PC-9 (cell line): ENCODE measurements around the gene SEC24B. TPM values are rescaled to one million over a fixed set of nuclear protein-coding genes. Genes with fewer than 3 reads are reported as not detected.

Source experiments
- BruUV-seq: library from RNA; stranded (reverse); fragments of 400-500 nt; replicated peaks from 2 replicates; lab custom pipeline; 2021; lab: Mats Ljungman, UMichigan
- CTCF ChIA-PET: fragments of 300-600 bp; sonication (Branson Sonifier 250); formaldehyde crosslinking; loops from one replicate; lab custom pipeline; 2022; ENCODE audit warnings: antibody characterized with exemption; lab: Charles Lee
- POLR2A ChIA-PET: fragments of 300-600 bp; sonication (Branson Sonifier 250); formaldehyde crosslinking; loops from one replicate; lab custom pipeline; 2022; ENCODE audit warnings: antibody characterized with exemption; ENCODE audit not compliant: unreplicated experiment; lab: Charles Lee
- DNase-seq, 2 experiments: peaks; one replicate each; pipeline versions ENCODE4 v3.0.0 to v3.0.0-alpha.2; 2015 to 2022; ENCODE audit warnings: mixed read lengths in 1 of 2
- H2AFZ ChIP-seq: fragments of 200-600 bp; sonication (generic); 2 replicates; pipeline ENCODE4 v1.8.1; 2017; ENCODE audit warnings: antibody characterized with exemption
- H3F3A ChIP-seq: fragments of 200-600 bp; sonication (generic); 2 replicates; pipeline ENCODE4 v1.8.1; 2017; ENCODE audit warnings: antibody characterized with exemption, mild to moderate bottlenecking, low read depth; ENCODE audit not compliant: insufficient read depth
- H3K27ac ChIP-seq: fragments of 200-600 bp; sonication (generic); 2 replicates; pipeline ENCODE4 v1.6.1; 2016; ENCODE audit warnings: mixed run types
- H3K27me3 ChIP-seq: fragments of 200-600 bp; sonication (generic); 2 replicates; pipeline ENCODE4 v1.6.1; 2016; ENCODE audit warnings: low read depth, mixed run types; ENCODE audit not compliant: insufficient read depth
- H3K36me3 ChIP-seq: fragments of 200-600 bp; sonication (generic); 2 replicates; pipeline ENCODE4 v1.6.1; 2016; ENCODE audit warnings: low read depth, mixed run types
- H3K4me1 ChIP-seq: fragments of 200-600 bp; sonication (generic); replicated peaks from 2 replicates; pipeline ENCODE4 v1.6.1; 2016; ENCODE audit warnings: mixed run types; ENCODE audit not compliant: insufficient read depth
- H3K4me2 ChIP-seq: fragments of 200-600 bp; sonication (generic); 2 replicates; pipeline ENCODE4 v1.6.1; 2017; ENCODE audit warnings: mixed run types
- H3K4me3 ChIP-seq: fragments of 200-600 bp; sonication (generic); 2 replicates; pipeline ENCODE4 v1.6.1; 2016; ENCODE audit warnings: mixed run types
- H3K79me2 ChIP-seq: fragments of 200-600 bp; sonication (generic); 2 replicates; pipeline ENCODE4 v1.6.1; 2017; ENCODE audit warnings: low read depth, mixed run types
- H3K9me2 ChIP-seq: fragments of 200-600 bp; sonication (generic); 2 replicates; pipeline ENCODE4 v1.8.1; 2017; ENCODE audit warnings: mild to moderate bottlenecking; ENCODE audit not compliant: insufficient read depth
- H3K9me3 ChIP-seq: fragments of 200-600 bp; sonication (generic); 2 replicates; pipeline ENCODE4 v1.8.1; 2016; ENCODE audit warnings: low read depth; ENCODE audit not compliant: insufficient read depth
- H4K20me1 ChIP-seq: fragments of 200-600 bp; sonication (generic); 2 replicates; pipeline ENCODE4 v1.8.1; 2017; ENCODE audit not compliant: insufficient read depth
- EZH2 ChIP-seq: fragments of 200-600 bp; sonication (generic); IDR thresholded peaks from 2 replicates; pipeline ENCODE4 v1.8.0; 2017; ENCODE audit warnings: antibody characterized with exemption, low read depth
- intact Hi-C: fragments of 100-400 bp; cut with micrococcal nuclease; formaldehyde crosslinking; loops from one replicate; pipeline ENCODE4 v1.10.0; 2022; ENCODE audit not compliant: unreplicated experiment
- total RNA-seq: library from RNA; stranded (reverse); gene quantifications from 2 replicates; pipeline ENCODE4 v1.2.3, GENCODE V29; 2021
- TF ChIP-seq, protein P1 (sequence below): fragments of 200-600 bp; sonication (generic); conservative IDR thresholded peaks from 2 replicates; pipeline ENCODE4 v1.6.1; 2017; ENCODE audit warnings: mixed run types, antibody characterized with exemption, mild to moderate bottlenecking, moderate library complexity

Gene SEC24B
- total RNA-seq, 1 experiment from 2014 or later, result 21.7 TPM

DNA sequence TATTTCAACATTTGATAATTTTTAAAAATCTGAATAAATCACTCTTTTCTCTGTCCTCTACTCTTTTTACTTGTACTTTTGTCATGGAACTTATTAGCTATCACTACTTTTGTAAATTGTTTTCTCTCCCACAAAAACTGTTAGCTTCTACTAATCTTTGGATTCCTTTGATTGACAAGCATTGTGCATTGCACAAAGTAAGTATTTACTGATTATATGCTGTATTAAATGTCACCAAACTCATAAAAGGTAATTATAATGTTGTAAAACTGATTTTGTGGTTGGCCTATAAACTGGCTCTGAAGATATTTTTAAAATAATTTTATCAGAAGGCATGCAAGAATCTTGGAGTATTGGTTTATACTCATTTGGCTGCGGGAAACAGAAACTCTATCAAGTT, 15.0 kb upstream of the SEC24B start:
- Histone ChIP-seq H3K27me3 (no peaks in the 10 kb centered on the region), H3K9me2 (no peaks in the 10 kb centered on the region), H2AFZ (no peak overlapping the region), H3K4me3 (no peak overlapping the region), H3K27ac (no peak overlapping the region), H3F3A (no peaks in the 10 kb centered on the region), H3K36me3 (no peaks in the 10 kb centered on the region), H3K4me2 (no peak overlapping the region), H3K4me1 (no peaks in the 10 kb centered on the region), H3K9me3 (no peaks in the 10 kb centered on the region), H4K20me1 (no peaks in the 10 kb centered on the region), H3K79me2 (no peaks in the 10 kb centered on the region)
- no peak for DNase-seq
- TF ChIP-seq, protein P1, sequence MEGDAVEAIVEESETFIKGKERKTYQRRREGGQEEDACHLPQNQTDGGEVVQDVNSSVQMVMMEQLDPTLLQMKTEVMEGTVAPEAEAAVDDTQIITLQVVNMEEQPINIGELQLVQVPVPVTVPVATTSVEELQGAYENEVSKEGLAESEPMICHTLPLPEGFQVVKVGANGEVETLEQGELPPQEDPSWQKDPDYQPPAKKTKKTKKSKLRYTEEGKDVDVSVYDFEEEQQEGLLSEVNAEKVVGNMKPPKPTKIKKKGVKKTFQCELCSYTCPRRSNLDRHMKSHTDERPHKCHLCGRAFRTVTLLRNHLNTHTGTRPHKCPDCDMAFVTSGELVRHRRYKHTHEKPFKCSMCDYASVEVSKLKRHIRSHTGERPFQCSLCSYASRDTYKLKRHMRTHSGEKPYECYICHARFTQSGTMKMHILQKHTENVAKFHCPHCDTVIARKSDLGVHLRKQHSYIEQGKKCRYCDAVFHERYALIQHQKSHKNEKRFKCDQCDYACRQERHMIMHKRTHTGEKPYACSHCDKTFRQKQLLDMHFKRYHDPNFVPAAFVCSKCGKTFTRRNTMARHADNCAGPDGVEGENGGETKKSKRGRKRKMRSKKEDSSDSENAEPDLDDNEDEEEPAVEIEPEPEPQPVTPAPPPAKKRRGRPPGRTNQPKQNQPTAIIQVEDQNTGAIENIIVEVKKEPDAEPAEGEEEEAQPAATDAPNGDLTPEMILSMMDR, result no peak
- no peak for TF ChIP-seq EZH2
- POLR2A ChIA-PET, result no interaction called here
- CTCF ChIA-PET, result no interaction called here
- BruUV-seq, result no TSS peak
- intact Hi-C loops, result no loop called here

DNA sequence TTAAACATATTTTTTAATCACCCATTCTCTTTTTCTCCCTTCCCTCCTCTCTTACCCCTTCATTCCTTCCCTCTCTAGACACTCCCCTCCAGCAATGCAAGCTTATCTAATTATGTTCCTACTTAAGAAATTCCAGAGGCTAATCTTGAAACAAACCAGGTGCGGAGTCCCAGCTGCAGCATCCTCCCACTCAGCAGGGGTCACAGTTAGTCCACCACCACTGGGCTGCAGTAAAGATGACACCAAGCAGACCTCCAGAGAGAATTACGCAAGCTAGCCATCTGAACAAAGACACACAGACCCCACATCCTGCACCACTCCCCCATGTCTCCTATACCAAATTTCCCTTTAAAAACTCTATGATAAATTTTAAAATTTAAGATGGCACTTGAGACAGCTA, 13.9 kb upstream of the SEC24B start:
- POLR2A ChIA-PET, result no interaction called here
- H3K4me3 ChIP-seq, result no peak overlapping the region
- intact Hi-C loops, result loop anchor here (5.0 kb wide), 1 partner anchor 1098 kb away; no protein-coding TSS in a partner anchor
- H3K9me2 ChIP-seq, result no peaks in the 10 kb centered on the region
- no peaks in the 10 kb centered on the region for H3K9me3 ChIP-seq
- H4K20me1 ChIP-seq, result no peaks in the 10 kb centered on the region
- no peaks in the 10 kb centered on the region for H3K4me1 ChIP-seq
- no peak for TF ChIP-seq EZH2
- TF ChIP-seq, protein P1, result no peak
- CTCF ChIA-PET, result interaction anchor here (0.6 kb wide), 1 partner anchor 237 kb away, joined by 3 read pairs; no protein-coding TSS in a partner anchor
- no peak overlapping the region for H2AFZ ChIP-seq
- DNase-seq, result no peak
- no peak overlapping the region for H3K27ac ChIP-seq
- H3K79me2 ChIP-seq, result no peaks in the 10 kb centered on the region
- no peaks in the 10 kb centered on the region for H3K36me3 ChIP-seq
- H3F3A ChIP-seq, result no peaks in the 10 kb centered on the region
- no TSS peak for BruUV-seq
- no peaks in the 10 kb centered on the region for H3K27me3 ChIP-seq
- no peak overlapping the region for H3K4me2 ChIP-seq

DNA sequence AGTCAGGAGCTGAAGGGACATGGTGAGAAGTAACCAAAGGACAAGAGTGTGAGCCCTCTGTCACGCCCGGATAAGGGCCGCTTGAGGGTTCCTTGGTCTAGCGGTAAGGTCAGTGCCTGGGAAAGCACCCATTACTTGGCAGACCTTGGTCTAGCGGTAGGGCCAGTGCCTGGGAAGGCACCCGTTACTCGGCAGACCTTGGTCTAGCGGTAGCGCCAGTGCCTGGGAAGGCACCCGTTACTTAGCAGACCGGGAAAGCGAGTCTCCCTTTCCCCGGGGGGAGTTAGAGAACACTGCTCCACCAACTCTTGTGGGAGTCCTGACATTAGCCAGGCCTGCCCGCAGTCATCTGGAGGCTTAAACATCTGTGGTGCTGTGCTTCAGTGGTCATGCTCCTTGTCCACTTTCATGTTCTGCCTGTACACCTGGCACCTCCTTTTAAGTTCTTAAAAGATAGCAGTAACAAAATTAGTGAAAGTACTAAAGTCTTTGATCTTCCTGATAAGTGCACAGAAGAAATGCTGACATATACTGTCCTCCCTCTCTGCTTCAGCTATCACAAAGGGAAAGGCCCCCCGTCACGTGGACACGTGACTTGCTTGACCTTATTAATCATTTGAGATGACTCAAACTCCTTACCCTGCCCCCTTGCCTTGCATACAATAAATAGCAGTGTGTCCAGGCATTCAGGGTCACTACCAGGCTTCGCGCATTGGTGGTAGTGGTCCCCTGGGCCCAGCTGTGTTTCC, 9.3 kb upstream of the SEC24B start:
- POLR2A ChIA-PET, result no interaction called here
- H3K27me3 ChIP-seq, result no peaks in the 10 kb centered on the region
- no TSS peak for BruUV-seq
- no peaks in the 10 kb centered on the region for H3K9me2 ChIP-seq
- no peaks in the 10 kb centered on the region for H3K79me2 ChIP-seq
- CTCF ChIA-PET, result no interaction called here
- no peaks in the 10 kb centered on the region for H3K36me3 ChIP-seq
- TF ChIP-seq EZH2, result no peak
- TF ChIP-seq, protein P1, result no peak
- H3F3A ChIP-seq, result no peaks in the 10 kb centered on the region
- H3K4me3 ChIP-seq, result no peak overlapping the region
- no peak for DNase-seq
- no peaks in the 10 kb centered on the region for H3K4me1 ChIP-seq
- no peak overlapping the region for H3K27ac ChIP-seq
- no peaks in the 10 kb centered on the region for H4K20me1 ChIP-seq
- no peak overlapping the region for H3K4me2 ChIP-seq
- intact Hi-C loops, result loop anchor here (5.0 kb wide), 1 partner anchor 1093 kb away; no protein-coding TSS in a partner anchor
- H3K9me3 ChIP-seq, result no peaks in the 10 kb centered on the region
- H2AFZ ChIP-seq, result no peak overlapping the region
